Astrocyte of the hippocampus (primary cell): Measurements from ENCODE around the gene SMAD4.
"Not testable (repeated sequence)": the region's sequence is repeated elsewhere in the genome, so short reads cannot be mapped to it uniquely, and the experiment has no call there.

ENCODE experiments used
- DNase-seq: peaks from one replicate; pipeline ENCODE4 v3.0.0; 2011; ENCODE audit warnings: low read depth, low spot score

SMAD4 gene

DNA sequence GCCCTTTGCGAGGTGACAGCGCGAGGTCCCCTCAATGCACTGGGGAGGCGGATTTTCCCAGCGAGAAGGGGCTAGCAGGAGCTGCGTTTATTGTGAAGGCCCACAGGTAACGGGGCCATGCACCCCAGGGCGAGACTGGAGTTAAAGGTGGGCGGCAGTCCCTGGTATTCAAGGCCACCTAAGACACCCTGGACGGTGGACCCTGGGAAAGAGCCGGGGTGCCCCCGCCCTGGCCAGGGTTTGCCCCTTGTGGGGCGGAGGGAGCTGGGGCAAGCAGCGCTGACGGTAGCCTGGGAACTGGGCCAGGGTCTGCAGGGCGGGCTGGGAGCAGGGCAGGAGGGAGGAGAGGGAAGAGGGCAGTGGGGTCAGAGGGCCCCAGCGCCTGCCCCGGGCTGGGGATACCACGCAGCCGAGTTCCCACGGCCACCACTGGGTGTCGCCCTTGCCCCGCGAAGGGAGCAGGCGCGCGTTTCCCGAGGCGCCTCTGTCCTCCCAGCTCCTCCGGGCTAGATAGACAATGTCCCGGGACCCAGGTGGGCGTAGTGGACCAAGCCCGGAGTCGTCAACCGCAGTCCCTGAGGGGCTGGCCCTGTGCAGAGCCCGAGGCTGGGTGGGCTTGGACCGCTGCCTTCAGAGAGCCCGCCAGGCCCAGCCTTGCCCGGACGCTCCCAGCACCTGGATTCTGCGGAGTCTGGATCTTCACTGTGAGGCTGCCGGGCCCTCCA is 80.2 kb downstream of the SMAD4 start:
- DNase-seq, result peak; percentile 77

DNA sequence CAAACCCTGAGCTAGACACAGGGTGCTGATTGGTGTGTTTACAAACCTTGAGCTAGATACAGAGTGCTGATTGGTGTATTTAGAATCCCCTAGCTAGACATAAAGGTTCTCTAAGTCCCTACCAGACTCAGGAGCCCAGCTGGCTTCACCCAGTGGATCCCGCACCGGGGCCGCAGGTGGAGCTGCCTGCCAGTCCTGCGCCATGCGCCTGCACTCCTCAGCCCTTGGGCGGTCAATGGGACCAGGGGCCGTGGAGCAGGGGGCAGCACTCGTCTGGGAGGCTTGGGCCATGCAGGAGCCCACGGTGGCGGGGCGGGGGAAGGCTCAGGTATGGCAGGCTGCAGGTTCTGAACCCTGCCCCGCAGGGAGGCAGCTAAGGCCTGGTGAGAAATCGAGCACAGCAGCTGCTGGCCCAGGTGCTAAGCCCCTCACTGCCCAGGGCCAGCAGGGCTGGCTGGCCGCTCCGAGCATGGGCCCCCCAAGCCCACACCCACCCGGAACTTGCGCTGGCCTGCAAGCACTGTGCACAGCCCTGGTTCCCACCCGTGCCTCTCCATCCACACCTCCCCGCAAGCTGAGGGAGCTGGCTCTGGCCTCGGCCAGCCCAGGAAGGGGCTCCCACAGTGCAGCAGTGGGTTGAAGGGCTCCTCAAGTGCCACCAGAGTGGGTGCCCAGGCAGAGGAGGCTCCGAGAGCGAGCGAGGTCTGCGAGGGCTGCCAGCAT is 81.8 kb downstream of the SMAD4 start:
- DNase-seq, result not testable (repeated sequence)

DNA sequence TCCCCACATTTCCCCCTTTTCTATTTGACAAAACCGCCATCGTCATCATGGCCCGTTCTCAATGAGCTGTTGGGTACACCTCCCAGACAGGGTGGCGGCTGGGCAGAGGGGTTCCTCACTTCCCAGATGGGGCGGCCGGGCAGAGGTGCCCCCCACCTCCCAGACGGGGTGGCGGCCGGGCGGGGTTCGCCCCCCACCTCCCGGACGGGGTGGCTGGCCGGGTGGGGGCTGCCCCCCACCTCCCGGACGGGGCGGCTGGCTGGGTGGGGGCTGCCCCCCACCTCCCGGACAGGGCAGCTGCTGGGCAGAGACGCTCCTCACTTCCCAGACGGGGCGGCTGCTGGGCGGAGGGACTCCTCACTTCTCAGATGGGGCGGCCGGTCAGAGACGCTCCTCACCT is 87.0 kb downstream of the SMAD4 start:
- not testable (repeated sequence) for DNase-seq

DNA sequence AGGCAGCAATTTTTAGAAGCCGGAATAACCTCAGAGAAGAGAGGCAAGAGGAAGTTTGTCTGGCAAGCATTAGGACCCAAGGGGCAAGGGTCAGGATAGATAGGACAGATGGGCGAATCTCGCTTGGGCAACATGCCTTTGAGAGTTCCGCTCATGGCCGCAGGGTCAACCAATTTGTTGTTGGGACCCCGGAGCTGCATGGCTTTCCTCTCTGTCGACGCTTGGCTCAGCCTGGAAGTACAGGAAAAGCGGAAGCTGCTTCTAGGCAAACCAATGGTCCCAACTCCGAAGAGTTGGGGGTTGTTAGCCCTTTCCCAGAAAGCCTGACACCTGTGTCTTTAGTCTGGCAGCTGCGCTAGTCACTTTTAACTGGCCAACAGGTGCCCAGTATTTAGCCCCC is 89.5 kb downstream of the SMAD4 start:
- not testable (repeated sequence) for DNase-seq

DNA sequence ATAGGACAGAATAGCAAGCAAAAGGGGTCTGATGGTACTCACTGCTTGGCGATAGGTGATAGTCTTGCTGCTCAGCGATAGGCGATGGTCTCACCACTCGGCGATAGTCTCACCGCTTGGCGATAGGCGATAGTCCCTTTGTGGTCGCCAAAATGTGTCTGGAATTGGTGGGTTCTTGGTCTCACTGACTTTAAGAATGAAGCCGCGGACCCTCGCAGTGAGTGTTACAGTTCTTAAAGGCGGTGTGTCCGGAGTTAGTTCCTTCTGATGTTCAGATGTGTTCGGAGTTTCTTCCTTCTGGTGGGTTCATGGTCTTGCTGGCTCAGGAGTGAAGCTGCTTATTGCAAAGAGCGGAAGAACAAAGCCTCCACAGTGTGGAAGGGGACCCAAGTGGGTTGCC is 90.0 kb downstream of the SMAD4 start:
- not testable (repeated sequence) for DNase-seq

DNA sequence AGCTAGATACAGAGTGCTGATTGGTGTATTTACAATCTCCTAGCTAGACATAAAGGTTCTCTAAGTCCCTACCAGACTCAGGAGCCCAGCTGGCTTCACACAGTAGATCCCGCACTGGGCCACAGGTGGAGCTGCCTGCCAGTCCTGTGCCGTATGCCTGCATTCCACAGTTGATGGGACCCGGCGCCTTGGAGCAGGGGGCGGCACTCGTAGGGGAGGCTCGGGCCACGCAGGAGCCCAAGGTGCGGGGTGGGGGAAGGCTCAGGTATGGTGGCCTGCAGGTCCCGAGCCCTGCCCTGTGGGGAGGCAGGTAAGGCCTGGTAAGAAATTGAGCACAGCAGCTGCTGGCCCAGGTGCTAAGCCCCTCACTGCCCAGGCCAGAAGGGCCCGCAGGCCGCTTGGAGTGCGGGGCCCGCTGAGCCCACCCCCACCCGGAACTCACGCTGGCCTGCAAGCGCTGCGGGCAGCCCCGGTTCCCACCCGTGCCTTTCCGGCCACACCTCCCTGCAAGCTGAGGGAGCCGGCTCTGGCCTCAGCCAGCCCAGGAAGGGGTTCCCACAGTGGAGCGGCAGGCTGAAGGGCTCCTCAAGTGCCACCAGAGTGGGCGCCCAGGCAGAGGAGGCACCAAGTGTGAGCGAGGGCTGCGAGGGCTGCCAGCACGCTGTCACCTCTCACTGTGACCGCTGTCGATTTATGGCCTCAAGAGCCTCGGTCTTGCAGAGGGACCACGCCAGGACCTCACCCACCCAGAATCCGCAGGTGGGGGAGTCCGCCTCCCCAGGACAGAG is 91.0 kb downstream of the SMAD4 start:
- no peak for DNase-seq

DNA sequence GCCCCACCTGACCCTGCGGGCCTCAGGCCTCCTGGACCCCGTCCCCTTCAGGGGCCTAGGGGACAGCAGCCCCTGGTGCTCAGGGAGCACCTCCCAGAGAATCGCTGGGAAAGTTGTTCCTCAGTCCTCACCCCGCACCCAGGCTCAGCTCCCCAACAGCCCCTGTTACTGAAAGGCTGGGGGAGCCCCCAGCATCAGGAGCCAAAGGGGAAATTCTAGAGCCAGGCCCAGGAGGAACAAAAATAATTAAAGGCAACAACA is 91.5 kb downstream of the SMAD4 start:
- no peak for DNase-seq

DNA sequence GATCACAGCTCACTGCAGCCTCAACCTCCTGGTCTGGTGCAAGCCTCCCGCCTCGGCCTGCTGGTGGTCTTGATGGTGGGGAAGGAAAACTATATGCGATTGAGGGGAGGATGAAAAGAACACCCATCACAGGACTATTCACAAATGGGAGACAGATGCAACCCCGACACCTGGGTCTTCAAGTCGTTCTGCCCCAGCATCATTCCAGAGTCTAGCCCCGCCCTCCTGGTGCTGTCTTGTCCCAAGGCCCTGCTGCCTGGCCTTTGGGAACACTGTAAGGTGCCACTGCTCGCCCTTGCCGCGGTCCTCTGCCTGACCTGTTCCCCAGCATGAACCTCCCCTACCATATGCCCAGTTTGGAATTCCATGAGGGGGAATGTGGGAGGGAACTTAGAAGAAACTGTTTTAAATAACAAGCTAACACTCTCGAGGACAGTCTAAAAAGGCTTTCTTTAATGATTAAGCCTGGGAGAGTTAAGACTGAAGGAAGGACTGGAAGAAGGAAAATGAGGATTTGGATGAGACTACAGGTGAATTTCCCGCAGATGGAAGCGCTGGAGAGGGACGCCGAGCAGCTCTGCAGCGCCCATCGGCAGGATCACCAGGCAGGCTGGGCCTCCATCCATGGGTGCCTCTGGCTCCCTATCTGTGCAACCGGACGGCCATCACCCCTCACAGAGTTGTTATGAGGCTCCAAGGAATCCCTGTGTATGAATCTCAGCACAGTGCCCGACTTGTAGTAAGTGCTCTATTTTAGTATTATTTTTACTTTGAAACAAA is 92.4 kb downstream of the SMAD4 start:
- no peak for DNase-seq

DNA sequence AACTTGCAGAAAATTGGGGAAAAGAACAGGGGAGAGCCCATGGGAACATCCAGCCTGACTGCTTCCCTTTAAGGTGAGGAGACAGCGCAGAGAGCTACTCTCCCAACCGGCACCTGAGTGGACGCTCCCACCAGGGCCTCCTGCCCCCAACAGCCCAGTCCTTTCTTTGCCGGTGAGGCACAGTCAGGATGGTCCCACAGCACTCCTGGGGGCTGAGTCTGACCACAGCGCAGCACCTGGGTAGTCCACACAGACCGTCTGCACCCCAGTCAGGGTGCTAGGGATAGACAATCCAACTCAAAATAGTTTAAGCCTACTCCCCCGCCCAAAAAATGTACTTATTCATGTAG is 93.0 kb downstream of the SMAD4 start:
- DNase-seq, result no peak

DNA sequence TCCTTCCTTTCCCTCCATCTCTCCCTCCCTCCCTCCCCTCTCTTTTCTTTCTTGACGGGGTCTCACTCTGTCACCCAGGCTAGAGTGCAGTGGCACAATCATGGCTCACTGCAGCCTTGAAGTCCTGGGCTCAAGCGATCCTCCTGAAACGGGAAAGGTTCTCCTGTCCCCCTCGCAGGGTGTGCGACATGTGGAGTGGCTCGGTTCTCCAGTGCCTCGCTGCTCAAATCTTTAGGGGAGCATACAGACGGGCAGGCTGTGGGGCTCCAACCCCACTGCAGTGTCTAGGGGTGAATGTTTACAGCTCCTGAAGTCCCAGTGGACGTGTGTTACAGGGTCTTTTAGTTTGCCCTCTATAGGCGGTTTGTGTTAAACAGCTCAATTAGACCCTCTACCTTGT is 93.5 kb downstream of the SMAD4 start:
- no peak for DNase-seq

DNA sequence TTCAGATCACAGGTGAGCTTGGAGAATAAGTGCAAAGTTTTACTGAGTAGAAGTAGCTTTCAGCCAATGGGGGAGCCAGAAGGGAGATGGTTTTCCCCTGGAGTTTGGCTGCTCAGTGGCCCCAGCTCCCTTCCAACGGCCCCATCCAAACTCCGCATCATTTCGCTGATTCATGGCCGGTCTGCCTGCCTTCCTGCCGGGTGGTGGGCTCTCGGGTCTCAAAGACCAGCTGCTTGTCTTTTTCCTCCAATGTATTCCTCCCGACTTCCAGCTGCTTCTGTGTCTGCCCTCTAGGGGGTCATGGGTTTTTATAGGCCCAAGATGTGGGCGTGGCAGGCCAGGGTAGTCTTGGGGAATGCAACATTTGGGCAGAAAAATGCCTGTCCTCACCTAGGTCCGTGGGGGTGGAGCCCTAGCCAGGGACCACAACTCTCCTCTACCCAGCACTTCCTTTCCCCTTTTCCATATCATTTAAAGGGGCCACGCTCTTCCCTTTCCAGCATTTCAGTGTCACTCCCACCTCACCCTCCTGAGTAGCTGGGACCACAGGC is 94.0 kb downstream of the SMAD4 start:
- DNase-seq, result no peak

DNA sequence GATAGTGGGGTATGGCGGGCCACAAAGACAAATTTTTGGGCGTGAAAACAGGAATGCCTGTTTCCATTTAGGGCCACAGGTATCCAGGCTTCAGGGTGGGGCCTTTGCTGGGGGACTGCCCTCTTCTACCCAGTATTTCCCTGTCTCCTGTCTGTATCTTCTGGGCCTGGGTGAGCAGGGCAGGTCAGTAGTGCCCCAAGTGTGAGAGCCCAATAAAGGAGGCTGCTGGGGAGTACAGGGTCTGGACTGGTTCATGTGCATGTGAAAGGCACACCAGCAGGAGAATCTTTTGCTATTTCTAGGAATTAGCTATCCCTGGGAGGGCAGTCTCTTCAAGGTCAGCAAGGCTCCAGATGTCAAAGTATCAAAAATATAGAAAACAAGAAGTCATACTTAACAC is 96.0 kb downstream of the SMAD4 start:
- DNase-seq, result no peak

DNA sequence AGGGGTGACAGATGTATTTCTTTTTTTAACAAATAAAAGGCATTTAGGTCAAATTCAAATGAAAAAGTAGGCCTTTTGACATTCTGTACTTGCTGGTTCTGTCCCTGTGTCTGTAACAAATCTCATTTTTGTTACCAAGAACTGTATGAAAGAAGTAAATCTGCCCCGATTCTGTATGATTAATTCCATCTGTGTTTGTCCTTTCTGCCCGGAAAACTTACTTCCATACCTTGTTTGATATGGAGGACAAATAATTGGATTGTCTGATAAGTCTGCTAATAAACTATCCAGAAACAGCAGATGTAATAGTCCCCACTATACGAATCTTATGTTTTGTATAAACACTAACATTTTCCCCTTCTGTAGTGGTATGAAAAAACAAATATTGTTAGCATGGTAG is 97.7 kb downstream of the SMAD4 start:
- DNase-seq, result no peak

DNA sequence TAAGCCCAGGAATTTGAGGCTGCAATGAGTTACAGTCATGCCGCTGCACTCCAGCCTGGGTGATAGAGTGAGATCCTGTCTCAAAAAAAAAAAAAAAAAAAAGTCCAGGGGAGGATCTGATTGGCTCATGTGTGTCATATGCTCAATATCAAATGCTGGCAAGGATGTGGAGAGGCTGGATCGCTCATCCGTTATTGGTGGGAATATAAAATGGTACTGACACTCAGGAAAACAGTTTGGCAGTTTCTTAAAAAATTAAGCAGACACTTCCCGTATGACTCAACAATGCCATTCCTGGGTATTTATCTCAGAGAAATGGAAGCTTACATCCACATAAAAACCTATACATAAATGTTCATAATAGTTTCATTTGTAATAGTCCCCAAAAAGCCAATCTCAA is 98.5 kb downstream of the SMAD4 start:
- no peak for DNase-seq

DNA sequence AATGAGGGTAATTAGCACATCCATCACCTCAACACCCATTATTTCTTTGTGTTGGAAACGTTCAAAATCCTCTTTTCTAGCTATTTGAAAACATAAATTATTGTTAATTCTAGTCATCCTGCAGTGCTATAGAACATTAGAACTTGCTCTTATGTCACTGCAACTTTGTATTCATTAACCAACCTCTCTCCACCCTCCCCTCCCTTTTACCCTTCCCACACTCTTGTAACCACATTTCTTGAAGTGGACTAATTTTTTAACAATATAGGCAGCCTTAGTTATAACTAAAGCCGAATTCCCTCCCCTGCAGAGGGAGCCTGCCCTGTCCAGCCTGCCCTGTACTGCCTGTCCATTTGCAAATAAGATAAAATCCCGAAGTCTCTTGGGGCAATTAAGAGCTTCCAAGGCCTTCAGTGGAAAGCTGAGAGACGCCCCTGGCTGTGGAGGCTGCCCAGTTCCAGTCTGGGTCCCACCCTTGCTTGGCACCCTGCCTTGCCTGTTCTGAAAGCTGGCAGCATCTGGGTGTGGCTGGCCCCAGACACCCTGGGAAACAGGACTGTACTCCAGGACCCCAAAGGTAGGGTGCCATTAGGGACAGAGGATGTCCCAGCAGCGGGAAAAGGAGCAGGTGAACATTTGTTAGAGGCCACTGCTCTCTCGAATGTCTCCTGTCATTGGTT is 102.4 kb downstream of the SMAD4 start:
- DNase-seq, result no peak

DNA sequence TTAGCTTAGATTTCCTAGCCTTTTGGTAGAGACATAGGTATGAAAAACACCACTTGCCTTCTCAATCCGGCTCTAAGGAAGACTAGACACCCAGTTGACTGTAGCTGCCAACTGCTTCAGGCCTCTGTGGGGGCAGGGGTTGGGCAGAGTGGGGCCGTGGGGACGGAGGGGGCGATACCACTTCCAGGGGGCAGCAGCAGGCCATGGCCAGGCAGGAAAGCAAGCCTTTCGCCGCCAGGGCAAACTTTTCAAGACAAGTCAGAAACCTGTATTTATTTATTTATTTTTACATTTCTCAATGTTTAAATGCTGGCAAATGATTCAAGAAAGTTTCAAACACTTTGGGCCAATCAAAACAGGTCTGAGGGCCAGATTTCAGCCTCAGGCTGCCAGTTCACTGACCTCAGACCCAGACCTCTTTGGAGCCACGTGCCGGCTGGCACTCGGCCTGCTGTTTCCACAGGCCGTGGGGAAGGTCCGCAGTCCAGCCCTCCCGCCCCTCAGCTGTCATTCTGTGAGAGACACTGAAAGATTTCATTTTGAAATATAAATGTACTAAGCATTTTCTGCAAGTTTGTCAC is 103.7 kb downstream of the SMAD4 start:
- no peak for DNase-seq
